C4-2B (cell line): Measurements from ENCODE around the gene CTU2.
"Not testable (repeated sequence)": the region's sequence is repeated elsewhere in the genome, so short reads cannot be mapped to it uniquely, and the experiment has no call there.

ENCODE experiments used
- H3K27ac ChIP-seq: fragments of 450-650 bp; 2 replicates; pipeline ENCODE4 v1.5.1; 2017
- CTCF ChIP-seq: fragments of 450-650 bp; conservative IDR thresholded peaks from 2 replicates; pipeline ENCODE4 v1.5.1; 2017; ENCODE audit warnings: mild to moderate bottlenecking
- ZFX ChIP-seq: fragments of 450-650 bp; IDR thresholded peaks from 2 replicates; pipeline ENCODE4 v1.6.1; 2017

Gene CTU2

GRCh38 chr16:88665148-88665547, 41.2 kb upstream of the CTU2 start:
- H3K27ac ChIP-seq = no peak overlapping the region
- TF ChIP-seq ZFX (no peak), CTCF (no peak)

GRCh38 chr16:88665570-88665969, 40.7 kb upstream of the CTU2 start:
- H3K27ac ChIP-seq = no peak overlapping the region
- TF ChIP-seq ZFX = no peak
- no peak for TF ChIP-seq CTCF

GRCh38 chr16:88667461-88667860, 38.8 kb upstream of the CTU2 start:
- TF ChIP-seq CTCF (no peak), ZFX (no peak)
- H3K27ac ChIP-seq = no peak overlapping the region

- not testable (repeated sequence) for H3K27ac ChIP-seq
Observed at GRCh38 chr16:88669493-88669892, 36.8 kb upstream of the CTU2 start.

- TF ChIP-seq ZFX = no peak
- no peak for TF ChIP-seq CTCF
- no peak overlapping the region for H3K27ac ChIP-seq
Observed at GRCh38 chr16:88669980-88670379, 36.3 kb upstream of the CTU2 start.

GRCh38 chr16:88671806-88672205, 34.5 kb upstream of the CTU2 start:
- no peak overlapping the region for H3K27ac ChIP-seq
- TF ChIP-seq ZFX = no peak
- TF ChIP-seq CTCF = no peak

GRCh38 chr16:88672776-88673175, 33.5 kb upstream of the CTU2 start:
- no peak overlapping the region for H3K27ac ChIP-seq
- TF ChIP-seq CTCF (no peak; the same call in 1 of the 2 replicates), ZFX (no peak)

GRCh38 chr16:88673716-88674379, 32.5 kb upstream of the CTU2 start:
- H3K27ac ChIP-seq = no peak overlapping the region
- TF ChIP-seq CTCF = no peak
- no peak for TF ChIP-seq ZFX
